ENCODE data around the gene TIGAR.

Gene TIGAR

DNA sequence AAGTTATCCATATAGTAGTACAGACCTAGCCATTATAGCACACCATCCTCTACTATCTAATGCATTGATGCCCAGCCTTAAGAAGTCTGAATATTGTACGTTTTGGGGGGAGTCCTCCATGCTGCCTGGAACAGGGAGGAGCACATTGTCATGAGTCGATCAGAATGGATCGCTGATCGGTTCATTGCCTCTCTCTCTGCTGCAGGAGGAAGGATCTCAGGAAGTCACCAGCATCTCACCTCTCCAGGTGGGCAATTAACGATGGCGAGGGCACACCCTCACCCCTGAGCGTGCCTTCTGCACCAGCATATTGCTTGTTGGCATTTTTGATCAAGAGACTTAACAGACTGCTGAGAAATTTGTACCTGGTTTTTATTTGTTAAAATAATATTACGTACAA lies 35.9 kb upstream of the TIGAR start:
- no peak overlapping the region for H3K4me3 ChIP-seq (ENCODE audit: low read depth, low read length)
- H3K9me3 ChIP-seq (ENCODE audit: control insufficient read depth, insufficient read depth, low read length), result no peaks in the 10 kb centered on the region
- H3K9ac ChIP-seq (ENCODE audit: low read depth, low read length), result no peak overlapping the region
- peaks cover 37% of the 10 kb centered on the region for H3K36me3 ChIP-seq (ENCODE audit: control insufficient read depth, insufficient read depth, low read length)
- no peaks in the 10 kb centered on the region for H3K27me3 ChIP-seq (ENCODE audit: control insufficient read depth, insufficient read depth, low read length)
- no peaks in the 10 kb centered on the region for H3K4me1 ChIP-seq (ENCODE audit: control insufficient read depth, insufficient read depth, low read length)

DNA sequence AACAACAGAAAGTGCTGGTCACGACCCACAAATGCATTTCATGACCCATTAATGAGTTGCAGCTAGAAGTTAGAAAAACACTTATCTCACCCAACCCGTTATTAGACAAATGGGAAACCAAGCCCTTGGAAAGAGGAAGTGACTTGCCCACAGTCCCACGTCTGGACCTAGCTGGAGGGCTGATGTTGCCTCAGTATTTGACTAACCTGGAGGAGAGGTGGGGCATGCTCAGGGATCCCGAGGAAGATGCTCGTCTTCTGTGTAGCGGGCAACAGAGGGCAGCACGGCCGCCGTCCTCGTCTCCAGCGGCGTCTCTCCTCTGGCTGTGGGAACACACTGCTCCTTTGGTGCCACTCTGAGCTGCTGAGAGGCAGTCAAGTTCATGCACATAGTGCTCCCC lies 34.8 kb upstream of the TIGAR start:
- no peaks in the 10 kb centered on the region for H3K27me3 ChIP-seq (ENCODE audit: control insufficient read depth, insufficient read depth, low read length)
- no peak overlapping the region for H3K9ac ChIP-seq (ENCODE audit: low read depth, low read length)
- no peaks in the 10 kb centered on the region for H3K4me1 ChIP-seq (ENCODE audit: control insufficient read depth, insufficient read depth, low read length)
- H3K36me3 ChIP-seq (ENCODE audit: control insufficient read depth, insufficient read depth, low read length), result peaks cover 36% of the 10 kb centered on the region
- H3K9me3 ChIP-seq (ENCODE audit: control insufficient read depth, insufficient read depth, low read length), result no peaks in the 10 kb centered on the region
- H3K4me3 ChIP-seq (ENCODE audit: low read depth, low read length), result no peak overlapping the region

DNA sequence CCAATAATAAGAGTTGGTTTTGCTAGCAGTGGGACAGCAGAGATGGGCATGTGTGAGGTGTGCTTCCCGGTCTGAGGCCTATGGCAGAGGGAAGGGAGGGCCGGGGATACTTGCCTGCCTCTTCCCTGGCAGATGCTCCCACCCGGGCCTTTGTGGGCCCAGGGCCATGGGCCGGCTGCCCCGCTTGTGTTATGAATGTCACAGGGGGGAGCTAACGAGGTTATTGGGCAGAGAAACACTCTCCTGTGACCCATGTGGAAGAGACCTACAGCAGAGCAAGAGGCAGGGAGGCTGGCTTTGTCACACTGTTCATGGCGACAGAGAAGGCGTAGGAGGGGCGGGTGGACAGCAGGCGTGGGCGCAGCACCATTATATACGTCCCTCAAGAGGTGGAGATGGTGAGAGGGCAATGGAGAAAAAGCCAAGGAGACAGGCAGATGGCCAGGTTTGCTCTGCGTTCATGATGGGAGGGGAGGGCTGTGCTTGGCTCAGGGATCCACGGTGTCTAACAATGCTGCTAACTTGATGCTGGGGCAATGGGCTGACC lies 34.2 kb upstream of the TIGAR start:
- H3K4me1 ChIP-seq (ENCODE audit: control insufficient read depth, insufficient read depth, low read length), result no peaks in the 10 kb centered on the region
- no peaks in the 10 kb centered on the region for H3K27me3 ChIP-seq (ENCODE audit: control insufficient read depth, insufficient read depth, low read length)
- H3K4me3 ChIP-seq (ENCODE audit: low read depth, low read length), result no peak overlapping the region
- H3K9ac ChIP-seq (ENCODE audit: low read depth, low read length), result no peak overlapping the region
- no peaks in the 10 kb centered on the region for H3K9me3 ChIP-seq (ENCODE audit: control insufficient read depth, insufficient read depth, low read length)
- H3K36me3 ChIP-seq (ENCODE audit: control insufficient read depth, insufficient read depth, low read length), result peaks cover 34% of the 10 kb centered on the region

DNA sequence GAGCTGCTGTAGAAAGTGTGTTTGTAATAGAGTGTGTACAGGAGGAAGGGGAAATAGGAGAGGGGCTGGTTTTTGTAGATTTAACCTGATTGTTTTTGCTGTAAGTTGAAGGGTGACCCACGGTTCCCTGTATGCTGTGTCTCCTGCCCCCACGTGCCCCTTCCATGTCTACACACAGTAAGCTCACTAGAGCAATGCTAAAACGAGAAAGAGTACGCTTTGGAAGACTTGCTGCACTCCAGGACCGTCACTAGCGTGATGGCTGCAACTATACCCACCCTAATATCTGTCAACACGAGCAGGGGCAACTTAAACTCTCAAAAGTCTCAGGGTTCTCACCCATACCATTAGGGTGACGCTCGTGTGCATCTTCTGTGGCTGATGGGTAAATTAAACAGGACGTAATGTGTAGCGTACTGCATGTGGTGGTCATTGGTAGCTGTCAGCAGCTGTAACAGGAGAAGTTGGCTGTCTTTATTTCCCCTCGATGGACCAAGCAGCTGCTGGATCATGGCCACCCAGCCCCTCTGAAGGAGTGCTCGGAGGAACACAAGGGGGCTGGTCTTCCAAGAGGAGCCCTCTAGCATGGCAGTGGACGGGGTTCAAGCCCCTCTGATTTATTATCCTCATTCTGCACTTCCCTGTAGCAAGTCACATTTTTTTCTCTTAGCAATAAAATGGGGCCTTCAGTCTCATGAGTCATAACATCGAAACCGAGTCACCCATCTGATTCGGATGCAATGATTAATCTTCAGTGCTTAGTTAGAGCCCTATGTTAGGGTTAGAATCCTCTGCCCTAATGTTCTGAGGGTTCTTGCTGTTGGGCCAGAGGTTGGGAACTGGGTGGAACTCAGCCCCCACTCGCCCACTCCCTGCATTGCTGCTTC lies 33.4 kb upstream of the TIGAR start:
- H3K9ac ChIP-seq (ENCODE audit: low read depth, low read length), result no peak overlapping the region
- no peak overlapping the region for H3K4me3 ChIP-seq (ENCODE audit: low read depth, low read length)
- no peaks in the 10 kb centered on the region for H3K9me3 ChIP-seq (ENCODE audit: control insufficient read depth, insufficient read depth, low read length)
- H3K27me3 ChIP-seq (ENCODE audit: control insufficient read depth, insufficient read depth, low read length), result no peaks in the 10 kb centered on the region
- no peaks in the 10 kb centered on the region for H3K4me1 ChIP-seq (ENCODE audit: control insufficient read depth, insufficient read depth, low read length)
- peaks cover 32% of the 10 kb centered on the region for H3K36me3 ChIP-seq (ENCODE audit: control insufficient read depth, insufficient read depth, low read length)

DNA sequence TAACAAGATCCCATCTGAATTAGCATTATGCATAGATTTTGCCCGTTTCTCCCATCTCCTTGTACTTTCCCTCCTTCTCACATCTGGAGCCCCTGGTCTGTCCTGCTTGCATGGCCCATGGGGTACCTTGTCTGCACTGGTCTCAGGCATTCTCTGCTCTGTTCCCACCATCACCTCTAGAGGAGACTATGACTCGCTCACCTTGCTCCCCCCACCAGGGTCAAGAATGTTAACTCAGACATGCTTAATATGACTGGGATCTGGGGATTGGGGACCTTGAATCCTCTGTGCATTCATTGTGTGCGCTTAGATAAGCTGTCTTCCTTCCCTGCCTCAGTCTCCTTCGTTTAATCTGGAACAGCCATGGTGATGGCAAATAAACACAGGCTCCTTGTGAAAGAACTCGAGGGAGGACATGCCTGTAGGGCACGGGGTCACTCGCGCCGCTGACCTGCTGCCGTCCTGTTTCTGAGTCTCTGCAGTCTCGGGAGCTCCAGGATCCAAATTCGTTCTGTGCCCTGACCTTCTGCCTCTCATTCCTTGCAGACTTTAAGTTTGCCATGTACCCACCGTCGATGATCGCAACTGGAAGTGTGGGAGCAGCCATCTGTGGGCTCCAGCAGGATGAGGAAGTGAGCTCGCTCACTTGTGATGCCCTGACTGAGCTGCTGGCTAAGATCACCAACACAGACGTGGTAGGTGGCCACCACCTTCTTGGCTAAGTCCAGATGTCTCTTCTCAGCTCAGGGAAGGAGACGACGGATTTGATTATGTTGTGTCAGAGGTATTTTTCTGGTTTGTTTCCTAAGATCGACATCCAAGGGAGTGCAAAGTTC lies 32.5 kb upstream of the TIGAR start:
- Histone ChIP-seq H3K4me1 (ENCODE audit: control insufficient read depth, insufficient read depth, low read length) (no peaks in the 10 kb centered on the region), H3K9ac (ENCODE audit: low read depth, low read length) (no peak overlapping the region), H3K9me3 (ENCODE audit: control insufficient read depth, insufficient read depth, low read length) (no peaks in the 10 kb centered on the region), H3K36me3 (ENCODE audit: control insufficient read depth, insufficient read depth, low read length) (peaks cover 28% of the 10 kb centered on the region), H3K4me3 (ENCODE audit: low read depth, low read length) (no peak overlapping the region), H3K27me3 (ENCODE audit: control insufficient read depth, insufficient read depth, low read length) (no peaks in the 10 kb centered on the region)

DNA sequence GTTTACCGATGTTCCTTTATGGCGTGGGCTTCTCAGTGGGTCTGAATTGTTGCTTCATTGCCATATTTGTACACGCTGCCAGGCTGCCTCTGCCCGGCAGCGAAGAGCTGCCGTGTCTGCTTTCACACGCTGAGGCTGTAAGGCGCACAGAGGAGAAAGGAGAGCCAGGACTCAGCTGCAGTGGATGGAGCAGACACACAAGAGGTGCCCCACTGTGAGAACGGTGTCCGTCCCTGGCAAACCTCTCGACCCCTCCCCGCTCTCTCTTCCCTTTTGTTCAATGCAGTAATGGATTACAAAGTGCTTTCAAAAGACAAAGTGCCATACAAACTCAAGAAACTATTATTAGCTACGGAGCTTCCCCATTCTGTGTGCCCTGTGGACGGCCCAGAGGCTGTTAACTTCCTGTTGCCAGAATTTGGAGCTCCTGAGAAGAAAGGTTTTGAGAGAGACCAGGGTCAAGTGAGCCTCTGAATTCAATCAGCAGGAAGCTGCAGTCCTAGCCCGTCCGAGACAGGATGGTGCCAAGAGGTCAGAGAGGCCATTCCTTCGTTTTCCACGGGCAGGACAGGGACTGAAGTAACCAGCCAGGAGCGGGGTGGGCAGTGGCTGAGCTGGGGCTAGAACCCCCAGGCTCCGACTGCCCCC lies 31.7 kb upstream of the TIGAR start:
- Histone ChIP-seq H3K4me1 (ENCODE audit: control insufficient read depth, insufficient read depth, low read length) (no peaks in the 10 kb centered on the region), H3K27me3 (ENCODE audit: control insufficient read depth, insufficient read depth, low read length) (no peaks in the 10 kb centered on the region), H3K36me3 (ENCODE audit: control insufficient read depth, insufficient read depth, low read length) (peaks cover 22% of the 10 kb centered on the region), H3K4me3 (ENCODE audit: low read depth, low read length) (no peak overlapping the region), H3K9ac (ENCODE audit: low read depth, low read length) (no peak overlapping the region), H3K9me3 (ENCODE audit: control insufficient read depth, insufficient read depth, low read length) (no peaks in the 10 kb centered on the region)

DNA sequence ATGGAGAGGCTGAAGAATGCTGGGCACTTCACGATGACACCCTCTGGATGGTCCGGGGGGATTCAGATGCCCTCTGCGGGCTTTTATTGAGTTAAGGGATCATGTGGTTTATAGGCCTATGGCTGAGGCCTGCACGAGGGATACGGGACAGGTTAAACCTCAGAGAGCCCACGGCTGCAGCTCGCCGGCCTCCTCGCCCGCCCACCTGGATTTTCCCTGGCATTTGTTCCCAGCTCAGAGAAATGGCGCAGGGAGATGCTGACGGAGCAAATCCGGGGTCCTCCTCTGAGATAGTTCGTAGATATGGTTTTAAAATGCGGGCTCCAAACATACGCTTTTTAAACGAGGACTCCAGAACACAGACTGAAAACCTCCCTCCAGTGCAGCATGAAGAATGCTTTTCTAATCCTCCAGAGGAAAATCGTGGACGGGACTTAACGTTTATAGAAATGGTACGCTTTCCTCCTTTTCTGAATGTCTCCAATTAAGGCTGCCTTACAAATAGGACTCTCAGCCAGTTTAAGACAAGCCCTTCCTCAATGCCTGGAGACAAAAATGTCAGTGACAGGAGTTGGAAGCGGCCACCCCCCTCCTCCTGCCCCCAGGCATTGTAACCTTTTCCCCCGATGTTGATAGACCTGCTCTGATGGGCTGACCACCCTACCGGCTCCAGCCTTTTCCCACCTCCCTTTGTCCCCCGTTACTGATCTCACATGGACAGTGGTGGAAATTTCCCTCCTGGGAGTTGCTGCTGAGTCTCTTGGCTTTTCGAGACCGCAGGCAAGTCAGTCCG lies 30.8 kb upstream of the TIGAR start:
- Histone ChIP-seq H3K36me3 (ENCODE audit: control insufficient read depth, insufficient read depth, low read length) (peaks cover 22% of the 10 kb centered on the region), H3K4me3 (ENCODE audit: low read depth, low read length) (no peak overlapping the region), H3K4me1 (ENCODE audit: control insufficient read depth, insufficient read depth, low read length) (no peaks in the 10 kb centered on the region), H3K9ac (ENCODE audit: low read depth, low read length) (no peak overlapping the region), H3K9me3 (ENCODE audit: control insufficient read depth, insufficient read depth, low read length) (no peaks in the 10 kb centered on the region), H3K27me3 (ENCODE audit: control insufficient read depth, insufficient read depth, low read length) (no peaks in the 10 kb centered on the region)

DNA sequence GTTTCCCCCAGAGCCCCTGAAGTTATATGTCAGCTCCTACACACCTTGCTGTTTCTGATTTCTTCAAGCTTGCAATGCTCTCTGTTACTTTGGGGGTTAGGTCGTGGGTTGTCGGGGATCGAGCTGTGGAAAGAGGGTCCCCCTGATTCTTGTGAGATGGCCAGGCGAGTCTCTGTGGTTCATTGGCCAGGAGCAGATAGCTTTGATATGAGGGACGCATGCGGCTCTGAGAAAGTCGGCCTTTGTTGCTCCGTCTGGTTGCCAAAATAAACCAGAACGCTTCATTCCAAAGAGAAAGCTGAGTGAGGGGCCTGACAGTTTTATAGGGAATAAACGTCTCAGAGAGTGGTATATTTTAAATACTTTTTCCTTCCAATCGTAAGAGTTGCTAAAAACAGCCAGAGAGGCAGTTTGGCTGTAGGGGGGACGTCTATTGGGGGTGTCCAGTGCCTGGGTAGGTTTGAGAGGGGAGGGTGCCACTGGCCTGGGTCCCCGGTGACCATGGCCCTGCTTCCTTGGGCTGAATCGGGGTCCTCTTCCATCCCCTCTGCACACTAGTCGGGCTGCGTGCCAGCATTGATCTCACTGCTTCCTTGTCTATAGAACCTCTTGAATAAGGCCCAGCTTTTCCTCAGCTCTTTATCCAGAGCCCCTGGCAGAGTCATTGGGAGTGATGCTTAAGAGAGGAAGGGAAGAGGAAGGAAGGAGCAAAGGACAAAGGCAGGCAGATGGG lies 28.5 kb upstream of the TIGAR start:
- no peak overlapping the region for H3K9ac ChIP-seq (ENCODE audit: low read depth, low read length)
- H3K27me3 ChIP-seq (ENCODE audit: control insufficient read depth, insufficient read depth, low read length), result no peaks in the 10 kb centered on the region
- no peak overlapping the region for H3K4me3 ChIP-seq (ENCODE audit: low read depth, low read length)
- no peaks in the 10 kb centered on the region for H3K4me1 ChIP-seq (ENCODE audit: control insufficient read depth, insufficient read depth, low read length)
- no peaks in the 10 kb centered on the region for H3K9me3 ChIP-seq (ENCODE audit: control insufficient read depth, insufficient read depth, low read length)
- H3K36me3 ChIP-seq (ENCODE audit: control insufficient read depth, insufficient read depth, low read length), result peaks cover 14% of the 10 kb centered on the region

DNA sequence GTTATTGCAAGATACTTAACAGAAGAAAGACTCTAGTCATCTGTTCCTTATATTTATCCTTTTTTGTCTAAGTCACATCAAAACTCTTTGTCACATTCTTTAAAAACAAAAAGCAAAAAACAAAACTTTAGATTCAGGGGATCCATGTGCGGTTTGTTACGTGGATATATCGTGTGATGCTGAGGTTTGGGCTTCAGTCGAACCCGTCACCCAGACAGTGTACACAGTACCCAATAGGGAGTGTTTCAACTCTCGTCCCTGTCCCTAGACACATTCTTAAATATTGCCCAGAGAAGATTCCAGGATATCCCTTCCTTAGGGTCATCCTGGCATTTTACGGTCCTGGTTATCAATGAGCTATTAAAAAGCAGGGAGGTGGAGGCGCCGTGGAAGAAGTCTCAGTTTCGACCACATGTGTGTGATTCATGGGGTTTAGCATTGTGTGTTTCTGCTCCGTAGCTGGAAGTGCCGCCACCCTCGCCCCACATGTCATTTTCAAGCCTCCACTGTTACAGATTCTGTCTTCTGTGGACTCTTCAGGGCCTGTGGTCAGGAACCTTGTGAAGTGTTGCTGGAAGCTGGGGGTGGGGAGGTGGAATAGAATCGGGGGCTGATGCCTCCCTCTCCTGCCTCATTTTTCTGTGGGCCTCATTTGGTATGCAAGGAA lies 27.6 kb upstream of the TIGAR start:
- H3K36me3 ChIP-seq (ENCODE audit: control insufficient read depth, insufficient read depth, low read length), result peaks cover 10% of the 10 kb centered on the region
- no peaks in the 10 kb centered on the region for H3K27me3 ChIP-seq (ENCODE audit: control insufficient read depth, insufficient read depth, low read length)
- no peak overlapping the region for H3K9ac ChIP-seq (ENCODE audit: low read depth, low read length)
- H3K4me3 ChIP-seq (ENCODE audit: low read depth, low read length), result no peak overlapping the region
- H3K9me3 ChIP-seq (ENCODE audit: control insufficient read depth, insufficient read depth, low read length), result no peaks in the 10 kb centered on the region
- no peaks in the 10 kb centered on the region for H3K4me1 ChIP-seq (ENCODE audit: control insufficient read depth, insufficient read depth, low read length)

DNA sequence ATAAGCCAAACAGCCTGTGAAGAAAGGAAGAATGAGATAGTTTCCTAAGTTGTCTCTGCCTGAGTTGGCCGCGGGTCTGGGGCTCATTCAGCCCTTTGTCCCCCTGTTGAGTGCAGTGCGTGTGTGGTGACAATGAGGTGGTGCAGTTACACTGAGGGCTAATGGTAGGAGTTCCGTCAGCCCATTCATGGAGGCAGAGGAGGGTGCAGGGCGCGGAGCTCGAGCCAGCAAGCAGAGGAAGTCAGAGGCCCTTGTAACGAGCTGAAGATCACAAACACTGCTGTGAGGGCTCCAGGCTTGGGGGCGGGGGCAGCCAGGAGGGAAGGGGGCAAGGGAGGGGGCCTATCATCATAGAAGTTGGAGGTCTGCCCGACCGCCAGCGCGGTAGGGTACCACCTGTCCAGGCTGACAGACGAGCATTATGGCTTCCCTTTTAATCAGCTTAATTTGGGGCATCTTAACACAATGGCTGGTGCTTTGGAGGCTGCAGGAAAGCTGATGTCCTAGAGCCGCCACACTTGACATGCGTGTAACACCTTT lies 27.0 kb upstream of the TIGAR start:
- Histone ChIP-seq H3K4me3 (ENCODE audit: low read depth, low read length) (no peak overlapping the region), H3K9ac (ENCODE audit: low read depth, low read length) (no peak overlapping the region), H3K36me3 (ENCODE audit: control insufficient read depth, insufficient read depth, low read length) (peaks cover 6% of the 10 kb centered on the region), H3K9me3 (ENCODE audit: control insufficient read depth, insufficient read depth, low read length) (no peaks in the 10 kb centered on the region), H3K27me3 (ENCODE audit: control insufficient read depth, insufficient read depth, low read length) (no peaks in the 10 kb centered on the region), H3K4me1 (ENCODE audit: control insufficient read depth, insufficient read depth, low read length) (no peaks in the 10 kb centered on the region)
